Choroid plexus epithelial cell (primary cell): Measurements from ENCODE around the gene PTPRG.

ENCODE experiments used
- DNase-seq: peaks from one replicate; pipeline ENCODE4 v3.0.0-alpha.2; 2010; ENCODE audit warnings: low read depth
- H3K4me3 ChIP-seq: 2 replicates; pipeline ENCODE4 v1.5.1; 2011; ENCODE audit warnings: low read depth, mild to moderate bottlenecking, control low read depth, low read length, moderate library complexity
- CTCF ChIP-seq: conservative IDR thresholded peaks from 2 replicates; pipeline ENCODE4 v1.5.1; 2011; ENCODE audit warnings: low read depth, mild to moderate bottlenecking, control low read depth, inconsistent platforms, low read length, moderate library complexity

The PTPRG gene

GRCh38 chr3:62128051-62128450, 566.7 kb downstream of the PTPRG start:
- no peak for DNase-seq
- no peak overlapping the region for H3K4me3 ChIP-seq
- no peak for TF ChIP-seq CTCF

GRCh38 chr3:62128681-62129080, 567.3 kb downstream of the PTPRG start:
- no peak for TF ChIP-seq CTCF
- DNase-seq: no peak

GRCh38 chr3:62131050-62131449, 569.7 kb downstream of the PTPRG start:
- no peak for DNase-seq
- no peak for TF ChIP-seq CTCF
- no peak overlapping the region for H3K4me3 ChIP-seq

More at GRCh38 chr3:62128681-62129080, 567.3 kb downstream of the PTPRG start:
- H3K4me3 ChIP-seq: no peak overlapping the region

- DNase-seq: peak; percentile 39
- peak; percentile 59 for TF ChIP-seq CTCF
- no peak overlapping the region for H3K4me3 ChIP-seq
Measured at GRCh38 chr3:62131620-62132019, 570.2 kb downstream of the PTPRG start.

GRCh38 chr3:62132027-62132602, 570.7 kb downstream of the PTPRG start:
- TF ChIP-seq CTCF: no peak
- no peak overlapping the region for H3K4me3 ChIP-seq
- DNase-seq: no peak

- no peak for TF ChIP-seq CTCF
- H3K4me3 ChIP-seq: no peak overlapping the region
- no peak for DNase-seq
Measured at GRCh38 chr3:62133015-62133414, 571.6 kb downstream of the PTPRG start.

- H3K4me3 ChIP-seq: no peak overlapping the region
- no peak for TF ChIP-seq CTCF
- DNase-seq: peak; percentile 38
Measured at GRCh38 chr3:62134061-62134496, 572.7 kb downstream of the PTPRG start.
